ENCODE measurements around the gene CYP24A1. TPM values are rescaled to one million over a fixed set of nuclear protein-coding genes. Genes with fewer than 3 reads are reported as not detected.

CYP24A1 gene
- total RNA-seq, 4 donors from 2014 or later, result not detected

DNA sequence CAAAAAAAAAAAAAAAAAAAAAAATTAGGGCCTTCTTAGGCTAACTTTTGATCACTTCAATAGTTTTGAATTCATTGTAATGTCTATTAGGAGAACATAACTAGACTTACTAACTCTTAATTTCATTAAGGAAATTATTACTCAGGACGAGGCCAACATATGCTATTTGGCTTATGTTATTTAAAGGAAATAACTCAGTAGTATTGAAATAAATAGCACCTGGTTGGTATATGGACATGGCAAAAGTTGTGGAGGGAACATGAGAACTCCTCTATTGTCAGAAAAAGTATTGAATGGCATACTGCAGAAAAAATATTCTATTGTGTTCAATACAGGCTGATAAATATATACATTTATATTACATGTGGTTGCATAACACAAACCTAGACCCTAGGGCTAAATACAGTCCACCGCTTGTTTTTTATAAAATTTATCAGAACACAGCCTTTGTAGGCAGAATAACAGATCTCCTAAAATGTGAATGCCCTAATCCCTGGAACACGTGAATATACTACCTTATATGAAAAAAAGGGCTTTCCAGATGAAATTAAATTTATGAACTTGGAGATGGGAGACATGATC is 18.0 kb downstream of the CYP24A1 start:
- Histone ChIP-seq H3K9me3 (no peaks in the 10 kb centered on the region), H3K27me3 (peaks cover 4% of the 10 kb centered on the region), H3K36me3 (no peaks in the 10 kb centered on the region), H3K4me3 (no peak overlapping the region), H3K27ac (no peak overlapping the region), H3K4me1 (no peaks in the 10 kb centered on the region)
- in situ Hi-C loops (cut with MboI; ENCODE audit: low pct_ligation_motif_present in 1 of 4, low pct_unique_long_range_greater_than_20kb in 1 of 4, low sequenced_read_pairs in 3 of 4) (no loop called here), intact Hi-C loops (cut with DNase I; ENCODE audit: low total_unique reads) (no loop called here)
- no peak for TF ChIP-seq POLR2AphosphoS5 (IDR thresholded peaks at IDR 0.05)
- TF ChIP-seq, protein P1, sequence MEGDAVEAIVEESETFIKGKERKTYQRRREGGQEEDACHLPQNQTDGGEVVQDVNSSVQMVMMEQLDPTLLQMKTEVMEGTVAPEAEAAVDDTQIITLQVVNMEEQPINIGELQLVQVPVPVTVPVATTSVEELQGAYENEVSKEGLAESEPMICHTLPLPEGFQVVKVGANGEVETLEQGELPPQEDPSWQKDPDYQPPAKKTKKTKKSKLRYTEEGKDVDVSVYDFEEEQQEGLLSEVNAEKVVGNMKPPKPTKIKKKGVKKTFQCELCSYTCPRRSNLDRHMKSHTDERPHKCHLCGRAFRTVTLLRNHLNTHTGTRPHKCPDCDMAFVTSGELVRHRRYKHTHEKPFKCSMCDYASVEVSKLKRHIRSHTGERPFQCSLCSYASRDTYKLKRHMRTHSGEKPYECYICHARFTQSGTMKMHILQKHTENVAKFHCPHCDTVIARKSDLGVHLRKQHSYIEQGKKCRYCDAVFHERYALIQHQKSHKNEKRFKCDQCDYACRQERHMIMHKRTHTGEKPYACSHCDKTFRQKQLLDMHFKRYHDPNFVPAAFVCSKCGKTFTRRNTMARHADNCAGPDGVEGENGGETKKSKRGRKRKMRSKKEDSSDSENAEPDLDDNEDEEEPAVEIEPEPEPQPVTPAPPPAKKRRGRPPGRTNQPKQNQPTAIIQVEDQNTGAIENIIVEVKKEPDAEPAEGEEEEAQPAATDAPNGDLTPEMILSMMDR (IDR thresholded peaks at IDR 0.05), result no peak
- TF ChIP-seq EP300 (IDR thresholded peaks at IDR 0.05; ENCODE audit: low read depth), result no peak
- no peak for TF ChIP-seq POLR2A (IDR thresholded peaks at IDR 0.05)
- 80 to 83% methylated on average over 3 of the region's 3 CpGs for WGBS, 2 donors (ENCODE audit: low coverage in 1 of 2)
- DNase-seq, result no peak

DNA sequence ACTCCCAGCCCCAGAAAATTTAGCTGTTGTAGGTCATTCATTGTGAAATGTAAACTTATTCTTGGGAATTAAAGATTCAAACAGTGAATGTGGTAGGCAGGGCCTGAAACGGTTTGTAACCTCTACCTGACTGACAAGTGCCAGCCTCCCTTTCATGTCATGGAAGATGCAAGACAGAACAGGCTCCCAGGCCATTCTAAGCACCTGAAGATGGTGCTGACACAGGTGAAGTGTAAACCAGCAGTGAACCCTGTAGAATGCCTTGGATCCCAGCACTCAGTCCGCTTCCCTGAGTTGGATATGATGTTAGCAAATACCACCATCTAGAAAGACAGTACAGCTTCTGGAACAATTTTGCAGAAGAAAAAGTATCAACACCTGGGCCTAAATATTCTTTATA is 19.3 kb downstream of the CYP24A1 start:
- Histone ChIP-seq H3K4me1 (peaks cover 0 to 2% (median 0%) of the 10 kb centered on the region in 4 donors), H3K27ac (no peak overlapping the region), H3K36me3 (no peaks in the 10 kb centered on the region), H3K4me3 (no peak overlapping the region), H3K9me3 (no peaks in the 10 kb centered on the region), H3K27me3 (peaks cover 4% of the 10 kb centered on the region)
- in situ Hi-C loops (cut with MboI; ENCODE audit: low pct_ligation_motif_present in 1 of 4, low pct_unique_long_range_greater_than_20kb in 1 of 4, low sequenced_read_pairs in 3 of 4) (no loop called here), intact Hi-C loops (cut with DNase I; ENCODE audit: low total_unique reads) (no loop called here)
- no peak for DNase-seq
- 50 to 88% methylated on average over 1 to 2 of the region's 2 CpGs for WGBS, 2 donors (ENCODE audit: low coverage in 1 of 2)
- TF ChIP-seq POLR2A (IDR thresholded peaks at IDR 0.05) (no peak), EP300 (IDR thresholded peaks at IDR 0.05; ENCODE audit: low read depth) (no peak), POLR2AphosphoS5 (IDR thresholded peaks at IDR 0.05) (no peak)
- TF ChIP-seq, protein P1 (IDR thresholded peaks at IDR 0.05), result no peak

DNA sequence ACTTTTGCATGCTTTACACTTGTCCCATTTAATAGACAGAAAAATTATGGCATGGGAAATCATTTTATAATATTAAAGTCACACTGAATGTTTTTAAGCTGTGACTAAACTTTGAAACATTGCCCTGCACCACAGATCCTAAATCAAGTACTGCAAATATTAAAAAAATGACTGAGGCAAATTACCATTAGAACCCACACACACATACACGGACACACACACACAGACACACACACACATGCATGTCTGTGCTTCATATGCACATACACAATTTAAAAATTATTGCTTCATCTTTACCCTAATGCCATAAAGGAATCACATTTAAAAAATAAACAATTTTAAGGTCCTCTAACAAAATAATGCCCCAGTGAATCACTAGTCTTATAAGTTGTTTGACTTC is 19.9 kb downstream of the CYP24A1 start:
- no peak overlapping the region for H3K27ac ChIP-seq
- DNase-seq, result no peak
- in situ Hi-C loops (cut with MboI; ENCODE audit: low pct_ligation_motif_present in 1 of 4, low pct_unique_long_range_greater_than_20kb in 1 of 4, low sequenced_read_pairs in 3 of 4) (no loop called here), intact Hi-C loops (cut with DNase I; ENCODE audit: low total_unique reads) (no loop called here)
- H3K36me3 ChIP-seq, result no peaks in the 10 kb centered on the region
- H3K4me3 ChIP-seq, result no peak overlapping the region
- H3K27me3 ChIP-seq, result peaks cover 4% of the 10 kb centered on the region
- peaks cover 0 to 5% (median 0%) of the 10 kb centered on the region in 4 donors for H3K4me1 ChIP-seq
- H3K9me3 ChIP-seq, result no peaks in the 10 kb centered on the region
- TF ChIP-seq, protein P1 (IDR thresholded peaks at IDR 0.05), result no peak
- TF ChIP-seq POLR2AphosphoS5 (IDR thresholded peaks at IDR 0.05) (no peak), POLR2A (IDR thresholded peaks at IDR 0.05) (no peak)
- 70 to 79% methylated on average over 1 of the region's 1 CpG for whole genome bisulfite sequencing, 2 donors (ENCODE audit: low coverage in 1 of 2)

DNA sequence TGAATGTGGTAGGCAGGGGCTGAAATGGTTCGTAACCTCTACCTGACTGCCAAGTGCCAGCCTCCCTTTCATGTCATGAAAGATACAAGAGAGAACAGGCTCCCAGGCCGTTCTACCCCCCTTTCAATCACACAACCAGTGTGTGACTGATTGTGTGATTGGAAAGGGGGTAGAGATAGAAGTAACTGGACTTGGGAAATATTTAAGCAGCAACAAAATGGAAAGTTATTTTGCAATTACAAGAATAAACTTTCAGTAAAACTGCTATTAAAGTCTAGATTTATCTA is 20.8 kb downstream of the CYP24A1 start:
- intact Hi-C loops (cut with DNase I; ENCODE audit: low total_unique reads), result no loop called here
- TF ChIP-seq, protein P1 (IDR thresholded peaks at IDR 0.05), result no peak
- TF ChIP-seq EP300 (IDR thresholded peaks at IDR 0.05; ENCODE audit: low read depth) (no peak), POLR2A (IDR thresholded peaks at IDR 0.05) (no peak), POLR2AphosphoS5 (IDR thresholded peaks at IDR 0.05) (no peak)
- no peak for DNase-seq
- no peak overlapping the region for H3K4me3 ChIP-seq
- WGBS, 2 donors (ENCODE audit: low coverage in 1 of 2), result 57 to 85% methylated on average over 2 of the region's 2 CpGs
- peaks cover 4% of the 10 kb centered on the region for H3K27me3 ChIP-seq
- no peaks in the 10 kb centered on the region for H3K36me3 ChIP-seq
- H3K4me1 ChIP-seq, result peaks cover 0 to 5% (median 2%) of the 10 kb centered on the region in 4 donors
- no peaks in the 10 kb centered on the region for H3K9me3 ChIP-seq
- in situ Hi-C loops (cut with MboI; ENCODE audit: low pct_ligation_motif_present in 1 of 4, low pct_unique_long_range_greater_than_20kb in 1 of 4, low sequenced_read_pairs in 3 of 4), result no loop called here
- H3K27ac ChIP-seq, result no peak overlapping the region
